GM21381 (cell line): Measurements from ENCODE around the gene CYP21A2.

ENCODE experiments used
- ATAC-seq: cut with Tn5 transposase; IDR thresholded peaks from one replicate; pipeline ENCODE4 v1.9.1; 2021; ENCODE audit warnings: mild to moderate bottlenecking, moderate library complexity; ENCODE audit not compliant: unreplicated experiment

Gene CYP21A2

GRCh38 chr6:32081168-32081990 is 43.2 kb downstream of the CYP21A2 start:
- no peak for ATAC-seq

GRCh38 chr6:32082478-32082877 is 44.3 kb downstream of the CYP21A2 start:
- ATAC-seq = no peak

- ATAC-seq = no peak
Observed at GRCh38 chr6:32082935-32083334, 44.7 kb downstream of the CYP21A2 start.

DNA sequence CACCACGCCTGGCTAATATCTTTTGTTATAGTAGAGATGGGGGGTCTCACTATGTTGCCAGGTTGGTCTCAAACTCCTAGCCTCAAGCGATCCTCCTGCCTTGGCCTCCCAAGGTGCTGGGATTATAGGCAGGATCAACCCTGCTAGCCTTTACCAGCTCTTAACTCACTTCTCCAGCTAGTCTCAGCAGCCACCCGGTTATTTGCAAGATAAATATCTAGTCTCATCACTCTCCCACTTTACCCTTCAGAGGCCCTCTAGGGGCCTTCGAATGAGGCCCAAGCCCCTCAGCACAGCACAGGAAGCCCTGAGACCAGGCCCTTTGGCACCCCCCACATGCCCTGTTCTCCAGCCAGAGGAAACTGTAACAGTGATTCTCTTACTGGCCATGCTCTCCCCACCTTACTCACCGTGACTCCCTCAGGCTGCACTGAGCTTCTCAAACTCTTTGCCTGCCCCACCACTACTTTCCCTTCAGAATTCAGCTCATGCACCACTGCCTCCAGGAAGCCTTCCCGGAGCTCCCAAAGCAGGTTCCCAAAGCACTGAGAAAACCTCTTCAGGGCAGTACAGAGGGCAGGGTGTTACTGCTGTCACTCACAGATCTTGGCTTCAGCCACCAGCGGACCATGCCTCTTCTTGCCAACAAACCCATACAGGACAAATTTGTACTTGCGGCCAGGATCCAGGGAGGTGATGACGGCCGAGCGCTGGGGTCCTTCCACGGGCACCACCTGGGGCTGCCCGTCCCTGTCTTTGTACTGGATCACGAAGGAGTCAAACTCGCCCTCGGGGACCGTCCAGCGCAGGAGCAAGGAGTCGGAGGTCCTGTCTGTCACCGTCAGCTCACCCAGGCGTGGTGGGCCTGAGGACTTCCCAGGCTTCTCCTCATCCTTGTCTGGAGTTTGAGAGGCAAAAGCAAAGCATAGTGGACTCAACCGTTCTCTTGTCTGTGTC is 45.9 kb downstream of the CYP21A2 start:
- ATAC-seq = no peak

DNA sequence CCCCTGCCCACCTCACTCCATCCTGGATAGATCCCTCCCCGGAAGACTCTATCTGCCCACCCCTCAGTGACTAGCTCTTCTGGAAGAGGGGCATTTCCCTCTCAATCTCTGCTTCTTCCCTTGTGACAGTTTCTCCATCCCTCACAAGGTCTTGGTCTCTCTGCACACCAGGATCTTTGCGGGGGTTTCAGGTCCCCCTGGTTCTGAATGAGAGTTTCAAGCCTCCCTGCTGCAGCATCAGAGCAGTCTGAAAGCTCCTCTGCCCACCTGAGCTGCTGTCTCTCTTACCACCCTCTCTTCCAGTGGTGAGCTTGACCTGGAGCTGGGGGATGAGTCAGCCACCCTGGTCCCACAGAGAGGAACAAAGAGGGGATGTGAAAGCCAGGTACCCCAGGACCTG is 46.6 kb downstream of the CYP21A2 start:
- no peak for ATAC-seq

DNA sequence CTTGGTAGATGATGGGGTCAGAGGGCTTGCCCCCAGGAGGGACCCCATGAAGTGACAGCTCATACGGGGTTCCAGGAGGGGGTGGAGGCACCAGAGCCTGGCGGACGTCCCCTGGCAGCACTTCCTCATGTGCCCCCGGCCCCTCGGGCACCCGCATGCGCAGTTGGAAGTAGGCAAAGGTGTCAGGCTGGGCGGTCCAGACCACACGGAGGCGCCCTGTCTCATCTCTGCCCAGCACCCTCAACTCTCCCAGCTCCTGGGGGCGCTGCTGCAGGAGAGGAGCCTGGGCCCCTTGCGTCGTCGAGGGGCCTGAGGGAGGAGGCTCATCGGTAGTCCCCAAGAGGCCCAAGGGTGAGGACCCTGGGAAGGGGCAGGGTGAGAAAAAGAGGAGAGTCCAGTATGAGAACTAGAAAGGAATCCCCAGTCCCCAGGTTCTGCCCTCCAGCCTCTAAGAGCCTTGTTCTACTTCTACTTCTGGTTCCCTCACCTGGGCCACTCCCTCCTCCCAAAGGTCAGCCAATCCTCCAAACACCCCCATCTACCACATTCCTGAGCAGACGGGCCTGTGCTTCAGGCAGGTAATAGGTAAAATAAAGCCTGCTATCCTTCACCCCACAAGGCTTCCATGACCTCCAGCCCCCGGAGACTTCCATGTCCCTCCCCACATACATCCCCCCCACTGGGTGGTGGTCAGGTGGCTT is 47.7 kb downstream of the CYP21A2 start:
- no peak for ATAC-seq

- no peak for ATAC-seq
Observed at GRCh38 chr6:32086661-32087573, 48.7 kb downstream of the CYP21A2 start.

DNA sequence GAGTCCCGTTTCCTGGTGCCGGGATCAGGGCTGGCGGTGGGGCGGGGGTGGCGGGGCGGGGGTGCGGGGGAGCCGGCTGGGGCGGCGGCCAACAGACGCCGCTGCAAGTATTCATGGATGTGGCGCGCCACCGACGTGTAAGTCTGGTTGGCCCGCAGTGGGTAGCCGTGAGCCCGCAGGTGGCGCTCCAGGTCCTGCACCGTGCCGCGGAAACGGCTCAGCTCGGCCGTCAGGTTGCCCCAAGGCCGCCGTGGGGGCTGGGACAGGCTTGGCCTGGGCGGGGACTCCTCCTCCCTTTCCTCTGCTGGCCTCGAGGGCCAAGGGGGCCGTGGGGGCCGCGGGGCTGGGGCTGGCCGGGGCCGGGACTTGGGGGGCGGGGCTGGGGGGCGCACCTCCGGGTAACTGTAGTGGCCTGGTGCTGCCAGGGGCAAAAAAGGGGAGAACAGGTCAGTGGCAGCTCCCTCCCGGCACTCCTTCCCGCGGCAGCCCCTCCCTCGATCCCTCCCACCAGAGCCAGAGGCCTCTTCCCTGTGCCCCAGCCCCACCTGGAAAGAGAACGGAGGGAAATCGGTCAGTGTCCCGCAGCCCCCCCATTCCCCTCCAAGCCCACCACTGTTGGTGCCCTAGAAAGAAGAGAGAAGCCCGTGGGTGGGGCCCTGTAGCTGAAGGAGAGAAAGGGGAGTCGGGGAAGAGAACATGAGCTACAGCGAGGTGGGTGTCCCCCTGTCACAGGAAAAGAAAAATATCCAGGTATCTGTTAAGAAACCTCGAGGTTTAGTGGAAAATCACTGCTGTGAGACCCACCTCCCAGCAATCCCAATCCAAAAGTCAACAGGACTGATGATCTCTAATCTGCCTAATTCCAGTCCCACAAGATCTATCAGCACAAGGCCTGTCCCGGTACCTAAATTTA is 49.6 kb downstream of the CYP21A2 start:
- no peak for ATAC-seq

DNA sequence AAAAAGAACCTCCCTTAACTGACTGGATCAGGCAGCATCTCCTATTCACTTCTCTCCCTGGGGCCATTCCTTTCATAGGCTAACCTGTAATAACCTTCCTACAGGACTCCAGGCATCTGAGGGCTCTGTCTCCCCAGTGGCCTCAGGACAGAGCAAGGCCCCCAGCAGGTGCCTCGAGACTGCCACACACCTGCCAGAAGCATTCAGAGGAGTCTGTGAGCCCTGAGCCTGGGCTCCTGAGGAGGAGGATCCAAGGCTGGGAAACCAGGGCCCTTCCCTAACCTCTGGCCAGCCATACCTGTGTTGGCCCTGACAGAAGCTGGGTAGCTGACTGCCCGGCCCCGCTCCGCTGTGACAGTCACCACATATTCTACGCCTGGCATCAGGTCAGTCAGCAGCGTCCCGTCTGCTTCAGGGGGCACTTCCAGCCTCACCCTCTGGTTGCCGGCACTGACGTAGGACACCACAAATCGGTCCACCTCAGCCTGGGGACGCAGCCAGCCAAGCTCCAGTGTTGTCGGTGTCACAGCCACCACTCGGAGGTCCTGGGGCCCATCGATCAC is 50.4 kb downstream of the CYP21A2 start:
- no peak for ATAC-seq

- no peak for ATAC-seq
Observed at GRCh38 chr6:32089082-32089828, 51.0 kb downstream of the CYP21A2 start.
